Uterus (tissue), 2 donors: Measurements from ENCODE around the gene DZIP1.

Experiments used
- CTCF ChIP-seq, 4 experiments: fragments of 200-600 bp in 2 of 4; fragments of 450-650 bp in 2 of 4; sonication (generic) in 2 of 4; IDR thresholded peaks; one replicate each; pipeline ENCODE4 v1.5.1; 2016 to 2019; ENCODE audit warnings: antibody characterized with exemption in 4 of 4, mild to moderate bottlenecking in 2 of 4, moderate library complexity in 1 of 4
- POLR2A ChIP-seq, 2 donors: fragments of 450-650 bp; IDR thresholded peaks; one replicate each; pipeline ENCODE4 v1.6.1; 2016; ENCODE audit warnings: antibody characterized with exemption in 2 of 2, mild to moderate bottlenecking in 1 of 2, moderate library complexity in 1 of 2

- TF ChIP-seq POLR2A (IDR thresholded peaks at IDR 0.05) (no peak), CTCF (IDR thresholded peaks at IDR 0.05) (no peak)
These were observed 7.7 kb downstream of the DZIP1 start for GRCh38 chr13:95636853-95637252.
